HepG2 (cell line): Measurements from ENCODE around the gene EYA3. TPM values are rescaled to one million over a fixed set of nuclear protein-coding genes. Genes with fewer than 3 reads are reported as not detected.

Source experiments
- AFF4 ChIP-seq: sonication (generic); formaldehyde crosslinking; IDR thresholded peaks from 2 replicates; pipeline ENCODE4 v1.4.0; 2020; ENCODE audit warnings: missing genetic modification reagents
- FOXO1 ChIP-seq: sonication (generic); formaldehyde crosslinking; IDR thresholded peaks from 2 replicates; pipeline ENCODE4 v1.4.0; 2020; ENCODE audit warnings: missing genetic modification reagents
- ISL2 ChIP-seq: sonication (generic); formaldehyde crosslinking; IDR thresholded peaks from 2 replicates; pipeline ENCODE4 v1.5.0; 2020; ENCODE audit warnings: missing genetic modification reagents
- KDM4B ChIP-seq: sonication (generic); formaldehyde crosslinking; IDR thresholded peaks from 2 replicates; pipeline ENCODE4 v1.4.0; 2020; ENCODE audit warnings: missing genetic modification reagents
- NCOA2 ChIP-seq: sonication (generic); formaldehyde crosslinking; IDR thresholded peaks from 2 replicates; pipeline ENCODE4 v1.8.0; 2022; ENCODE audit warnings: inconsistent platforms
- NFYB ChIP-seq: sonication (generic); formaldehyde crosslinking; IDR thresholded peaks from 2 replicates; pipeline ENCODE4 v1.4.0; 2020; ENCODE audit warnings: missing genetic modification reagents
- PRPF4 ChIP-seq: fragments of 200-400 bp; formaldehyde crosslinking; IDR thresholded peaks from 2 replicates; pipeline ENCODE4 v1.6.1; 2016; ENCODE audit warnings: low read length, low read depth; ENCODE audit not compliant: poor library complexity, severe bottlenecking
- SKIL ChIP-seq: sonication (generic); formaldehyde crosslinking; IDR thresholded peaks from 2 replicates; pipeline ENCODE4 v1.8.0; 2022; ENCODE audit warnings: missing genetic modification reagents, mild to moderate bottlenecking, moderate library complexity, borderline replicate concordance
- SP5 ChIP-seq: IDR thresholded peaks from 2 replicates; pipeline ENCODE4 v1.6.1; 2016; ENCODE audit warnings: low read depth, borderline replicate concordance
- TP53 ChIP-seq: sonication (generic); formaldehyde crosslinking; conservative IDR thresholded peaks from 2 replicates; pipeline ENCODE4 v1.4.0; 2020; ENCODE audit warnings: missing genetic modification reagents
- TSC22D2 ChIP-seq: sonication (generic); formaldehyde crosslinking; IDR thresholded peaks from 2 replicates; pipeline ENCODE4 v1.5.1; 2020; ENCODE audit warnings: missing genetic modification reagents, mild to moderate bottlenecking, borderline replicate concordance
- ZFP36L2 ChIP-seq: sonication (generic); formaldehyde crosslinking; IDR thresholded peaks from 2 replicates; pipeline ENCODE4 v1.4.0; 2020; ENCODE audit warnings: missing genetic modification reagents
- ZNF350 ChIP-seq: sonication (generic); formaldehyde crosslinking; IDR thresholded peaks from 2 replicates; pipeline ENCODE4 v1.4.0; 2020; ENCODE audit warnings: mild to moderate bottlenecking, low read depth, missing genetic modification reagents, borderline replicate concordance
- ZNF660 ChIP-seq: sonication (generic); formaldehyde crosslinking; IDR thresholded peaks from 2 replicates; pipeline ENCODE4 v1.5.1; 2020; ENCODE audit warnings: mild to moderate bottlenecking, low read depth, missing genetic modification reagents, borderline replicate concordance
- ZSCAN20 ChIP-seq: sonication (generic); formaldehyde crosslinking; IDR thresholded peaks from 2 replicates; pipeline ENCODE4 v1.4.0; 2020; ENCODE audit warnings: missing genetic modification reagents, mild to moderate bottlenecking, borderline replicate concordance
- polyA plus RNA-seq, 8 experiments: library from polyadenylated mRNA; depleted of rRNA in 3 of 8; stranded (reverse) in 7 of 8; unstranded in 1 of 8; fragments of >200 nt; fragmentation: Illumina TruSeq in 4 of 8; extraction: Trizol in 4 of 8; gene quantifications; 2 replicates each; pipeline versions ENCODE4 v1.2.1 to v1.2.3, GENCODE V29; 2011 to 2016; ENCODE audit warnings: low read depth in 4 of 8, missing spikeins in 1 of 8, mixed read lengths in 1 of 8; ENCODE audit not compliant: insufficient read depth in 1 of 8
- total RNA-seq, 5 experiments: library from RNA; depleted of rRNA; stranded (reverse); fragments of >200 nt; fragmentation: Illumina TruSeq; extraction: Trizol; gene quantifications; 2 replicates each; pipeline ENCODE4 v1.2.3, GENCODE V29; 2016; ENCODE audit warnings: low read depth in 1 of 5
- TF ChIP-seq, protein P1 (sequence below): sonication (generic); formaldehyde crosslinking; IDR thresholded peaks from 2 replicates; pipeline ENCODE4 v1.8.1; 2023; ENCODE audit warnings: missing genetic modification reagents, inconsistent platforms, borderline replicate concordance
- TF ChIP-seq, protein P2 (sequence below): sonication (generic); formaldehyde crosslinking; IDR thresholded peaks from 2 replicates; pipeline ENCODE4 v1.4.0; 2020; ENCODE audit warnings: missing genetic modification reagents
- TF ChIP-seq, protein P3 (sequence below): sonication (generic); formaldehyde crosslinking; IDR thresholded peaks from 2 replicates; pipeline ENCODE4 v1.4.0; 2020; ENCODE audit warnings: missing genetic modification reagents
- TF ChIP-seq, protein P4 (sequence below): sonication (generic); formaldehyde crosslinking; IDR thresholded peaks from 2 replicates; pipeline ENCODE4 v1.4.0; 2020; ENCODE audit warnings: missing genetic modification reagents; ENCODE audit errors: not compliant biosample characterization

EYA3 gene
- total and polyA plus RNA-seq, 2 of the 13 experiments (the other 11 are each of a cell fraction or from before 2014, with no cell fraction given), result 13.9 to 19.7 TPM

DNA sequence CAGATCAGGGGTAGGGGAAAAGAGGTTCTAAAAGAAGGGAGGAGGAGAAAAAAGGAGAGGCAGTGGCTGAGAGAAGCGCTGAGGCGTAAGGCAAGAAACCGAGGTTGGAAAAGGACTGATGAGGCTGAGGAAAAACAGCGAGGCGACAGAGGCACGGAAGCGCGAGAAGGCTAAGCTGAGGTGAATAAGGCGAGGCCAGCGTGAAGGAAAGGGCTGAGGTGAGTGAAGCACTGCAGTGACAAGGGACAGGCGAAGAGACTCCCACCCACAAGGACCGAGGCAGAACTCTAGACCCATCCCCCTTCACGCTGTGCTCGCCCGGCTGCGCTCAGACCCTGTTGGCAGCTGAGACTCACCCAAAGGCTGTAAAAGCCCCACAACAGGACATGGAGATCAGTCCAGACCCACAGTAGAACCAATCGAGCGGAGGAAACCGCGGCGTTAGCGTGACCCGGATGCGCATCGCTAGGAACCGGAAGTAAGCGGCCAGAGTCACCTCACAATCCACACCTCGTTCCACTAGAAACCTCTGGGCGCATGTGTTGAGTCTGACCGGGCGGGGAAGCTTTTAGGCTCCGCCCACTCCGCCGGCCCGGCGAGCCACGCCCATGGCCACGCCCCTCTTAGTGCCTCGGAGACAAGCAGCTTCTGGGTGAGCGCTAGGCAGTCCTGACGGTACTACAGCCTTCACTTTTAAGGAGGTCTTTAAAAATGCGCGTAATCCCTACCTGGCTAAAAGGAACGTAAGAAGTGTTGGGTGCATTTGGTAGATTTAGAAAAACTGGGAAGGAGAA is at the start of gene EYA3 (continued):
- TF ChIP-seq, protein P1, sequence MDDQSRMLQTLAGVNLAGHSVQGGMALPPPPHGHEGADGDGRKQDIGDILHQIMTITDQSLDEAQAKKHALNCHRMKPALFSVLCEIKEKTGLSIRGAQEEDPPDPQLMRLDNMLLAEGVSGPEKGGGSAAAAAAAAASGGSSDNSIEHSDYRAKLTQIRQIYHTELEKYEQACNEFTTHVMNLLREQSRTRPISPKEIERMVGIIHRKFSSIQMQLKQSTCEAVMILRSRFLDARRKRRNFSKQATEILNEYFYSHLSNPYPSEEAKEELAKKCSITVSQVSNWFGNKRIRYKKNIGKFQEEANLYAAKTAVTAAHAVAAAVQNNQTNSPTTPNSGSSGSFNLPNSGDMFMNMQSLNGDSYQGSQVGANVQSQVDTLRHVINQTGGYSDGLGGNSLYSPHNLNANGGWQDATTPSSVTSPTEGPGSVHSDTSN (CRISPR knock-in tag), result no peak
- TF ChIP-seq, protein P2, sequence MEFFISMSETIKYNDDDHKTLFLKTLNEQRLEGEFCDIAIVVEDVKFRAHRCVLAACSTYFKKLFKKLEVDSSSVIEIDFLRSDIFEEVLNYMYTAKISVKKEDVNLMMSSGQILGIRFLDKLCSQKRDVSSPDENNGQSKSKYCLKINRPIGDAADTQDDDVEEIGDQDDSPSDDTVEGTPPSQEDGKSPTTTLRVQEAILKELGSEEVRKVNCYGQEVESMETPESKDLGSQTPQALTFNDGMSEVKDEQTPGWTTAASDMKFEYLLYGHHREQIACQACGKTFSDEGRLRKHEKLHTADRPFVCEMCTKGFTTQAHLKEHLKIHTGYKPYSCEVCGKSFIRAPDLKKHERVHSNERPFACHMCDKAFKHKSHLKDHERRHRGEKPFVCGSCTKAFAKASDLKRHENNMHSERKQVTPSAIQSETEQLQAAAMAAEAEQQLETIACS (CRISPR knock-in tag), result no peak
- no peak for TF ChIP-seq TP53
- peak; percentile 42; the same call in 1 of the 2 replicates for TF ChIP-seq ISL2 (CRISPR knock-in tag)
- TF ChIP-seq FOXO1, result no peak
- no peak for TF ChIP-seq AFF4 (CRISPR knock-in tag)
- TF ChIP-seq KDM4B (CRISPR knock-in tag), result no peak
- TF ChIP-seq ZNF660 (CRISPR knock-in tag), result no peak
- TF ChIP-seq SKIL (CRISPR knock-in tag), result no peak
- TF ChIP-seq, protein P3, sequence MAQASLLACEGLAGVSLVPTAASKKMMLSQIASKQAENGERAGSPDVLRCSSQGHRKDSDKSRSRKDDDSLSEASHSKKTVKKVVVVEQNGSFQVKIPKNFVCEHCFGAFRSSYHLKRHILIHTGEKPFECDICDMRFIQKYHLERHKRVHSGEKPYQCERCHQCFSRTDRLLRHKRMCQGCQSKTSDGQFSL (CRISPR knock-in tag), result no peak
- no peak for TF ChIP-seq ZSCAN20 (CRISPR knock-in tag)
- TF ChIP-seq SP5 (CRISPR knock-in tag), result peak; percentile 59; the same call in 1 of the 2 replicates
- TF ChIP-seq NCOA2 (CRISPR knock-in tag), result 0 out of 2 replicates have a peak, but pooled peaks have one; percentile 31
- TF ChIP-seq PRPF4, result no peak
- TF ChIP-seq ZFP36L2 (CRISPR knock-in tag), result no peak
- peak; percentile 23; the same call in 1 of the 2 replicates for TF ChIP-seq NFYB (CRISPR knock-in tag)
- TF ChIP-seq, protein P4, sequence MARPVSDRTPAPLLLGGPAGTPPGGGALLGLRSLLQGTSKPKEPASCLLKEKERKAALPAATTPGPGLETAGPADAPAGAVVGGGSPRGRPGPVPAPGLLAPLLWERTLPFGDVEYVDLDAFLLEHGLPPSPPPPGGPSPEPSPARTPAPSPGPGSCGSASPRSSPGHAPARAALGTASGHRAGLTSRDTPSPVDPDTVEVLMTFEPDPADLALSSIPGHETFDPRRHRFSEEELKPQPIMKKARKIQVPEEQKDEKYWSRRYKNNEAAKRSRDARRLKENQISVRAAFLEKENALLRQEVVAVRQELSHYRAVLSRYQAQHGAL (CRISPR knock-in tag), result no peak
- no peak for TF ChIP-seq TSC22D2
- TF ChIP-seq ZNF350 (CRISPR knock-in tag), result peak; percentile 64; the same call in 1 of the 2 replicates
